ENCODE measurements around the gene MTMR6.

DNA sequence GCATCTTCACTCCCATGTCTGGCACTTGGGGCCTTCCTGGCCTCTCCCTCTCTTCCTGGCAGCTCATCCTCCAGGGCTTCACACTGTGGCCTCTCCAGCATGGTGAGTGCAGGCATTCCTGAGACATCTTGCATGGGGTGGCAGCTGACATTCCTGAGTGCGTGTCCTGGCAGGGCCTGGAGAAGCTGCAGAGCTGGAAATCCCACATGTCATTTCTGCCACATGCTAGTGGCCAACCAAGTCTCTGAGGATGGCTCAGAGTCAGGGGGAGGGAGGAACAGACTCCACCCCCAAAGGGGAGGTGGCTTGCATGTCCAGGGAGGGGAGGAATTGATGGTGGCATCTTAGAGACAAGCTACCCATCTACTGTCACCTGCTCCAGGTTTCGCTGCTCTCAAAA lies 73.6 kb downstream of the MTMR6 start:
- TF ChIP-seq POLR2A (IDR thresholded peaks at IDR 0.05): no peak
- TF ChIP-seq, protein P1, sequence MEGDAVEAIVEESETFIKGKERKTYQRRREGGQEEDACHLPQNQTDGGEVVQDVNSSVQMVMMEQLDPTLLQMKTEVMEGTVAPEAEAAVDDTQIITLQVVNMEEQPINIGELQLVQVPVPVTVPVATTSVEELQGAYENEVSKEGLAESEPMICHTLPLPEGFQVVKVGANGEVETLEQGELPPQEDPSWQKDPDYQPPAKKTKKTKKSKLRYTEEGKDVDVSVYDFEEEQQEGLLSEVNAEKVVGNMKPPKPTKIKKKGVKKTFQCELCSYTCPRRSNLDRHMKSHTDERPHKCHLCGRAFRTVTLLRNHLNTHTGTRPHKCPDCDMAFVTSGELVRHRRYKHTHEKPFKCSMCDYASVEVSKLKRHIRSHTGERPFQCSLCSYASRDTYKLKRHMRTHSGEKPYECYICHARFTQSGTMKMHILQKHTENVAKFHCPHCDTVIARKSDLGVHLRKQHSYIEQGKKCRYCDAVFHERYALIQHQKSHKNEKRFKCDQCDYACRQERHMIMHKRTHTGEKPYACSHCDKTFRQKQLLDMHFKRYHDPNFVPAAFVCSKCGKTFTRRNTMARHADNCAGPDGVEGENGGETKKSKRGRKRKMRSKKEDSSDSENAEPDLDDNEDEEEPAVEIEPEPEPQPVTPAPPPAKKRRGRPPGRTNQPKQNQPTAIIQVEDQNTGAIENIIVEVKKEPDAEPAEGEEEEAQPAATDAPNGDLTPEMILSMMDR (IDR thresholded peaks at IDR 0.05): no peak

All from thyroid gland (tissue), 4 donors.